DMS53 (cell line): ENCODE results near the gene TWIST2.

ENCODE experiments used
- DNase-seq: peaks from one replicate; lab custom pipeline; 2025; lab: John Stamatoyannopoulos, UW

TWIST2 gene

GRCh38 chr2:238904716-238905115, 56.8 kb downstream of the TWIST2 start:
- DNase-seq, result no peak

DNA sequence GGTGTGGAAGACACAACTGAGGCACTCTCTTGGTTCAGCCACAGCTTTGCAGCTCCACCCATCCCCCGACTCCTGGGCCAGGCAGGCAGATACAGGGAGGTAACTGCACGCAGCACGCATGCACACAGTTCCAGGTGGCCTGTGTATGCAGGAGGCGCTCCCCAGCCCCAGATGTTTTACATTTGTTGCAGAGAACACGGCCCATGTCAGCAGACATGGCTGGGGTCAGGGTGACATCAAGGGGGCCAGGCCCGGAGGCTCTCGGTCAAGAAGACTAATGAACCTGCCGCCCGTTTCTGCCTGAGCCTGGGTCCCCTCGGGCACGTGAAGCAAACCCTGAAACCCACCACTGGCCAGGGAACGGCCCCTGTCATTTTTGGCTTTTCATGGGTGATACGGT, 57.3 kb downstream of the TWIST2 start:
- DNase-seq, result no peak

DNA sequence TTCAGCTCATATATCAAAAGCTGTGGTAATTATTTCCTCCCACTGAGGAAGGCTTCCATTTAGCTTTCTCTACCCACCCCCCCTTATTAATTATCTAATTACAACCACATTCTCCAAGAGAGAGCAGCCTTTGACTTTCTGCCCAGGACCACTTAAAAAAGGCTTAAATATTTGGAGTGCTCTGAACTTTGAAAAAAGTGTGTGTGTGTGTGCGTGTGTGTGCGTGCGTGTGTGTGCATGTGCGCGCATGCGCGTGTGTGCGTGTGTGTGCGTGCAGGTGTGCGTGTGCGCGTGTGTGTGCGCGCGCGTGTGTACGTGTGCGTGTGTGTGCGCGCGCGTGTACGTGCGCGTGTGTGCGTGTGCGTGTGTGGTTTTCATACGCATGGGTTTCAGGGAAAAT, 57.8 kb downstream of the TWIST2 start:
- DNase-seq, result no peak

DNA sequence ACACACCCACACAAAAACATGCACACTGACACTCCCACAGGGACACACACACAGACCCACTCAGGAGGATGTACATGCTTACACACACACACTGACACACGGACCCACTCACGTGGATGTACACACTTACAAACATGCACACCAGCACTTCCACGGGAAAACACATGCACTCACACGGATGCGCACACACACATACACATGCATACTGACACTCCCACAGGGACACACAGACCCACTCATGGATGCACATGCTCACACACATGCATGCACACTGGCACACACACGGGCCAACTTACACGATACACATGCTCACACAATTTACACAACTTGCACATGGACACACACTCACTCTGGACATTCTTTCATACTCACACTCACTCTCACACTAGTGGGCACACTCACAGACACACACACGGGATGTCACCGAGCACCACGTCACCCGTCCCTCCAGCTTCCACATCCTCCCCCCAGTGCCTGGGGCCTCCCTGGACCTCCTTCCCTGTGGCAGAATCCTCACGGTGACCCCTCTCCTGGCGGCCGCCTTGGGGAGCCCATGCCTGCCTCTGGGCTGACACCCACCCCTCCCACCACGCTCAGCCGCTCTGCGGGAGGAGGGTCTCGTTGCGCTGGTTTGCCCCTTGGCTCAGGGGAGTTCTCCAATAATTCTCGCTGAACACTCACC, 58.5 kb downstream of the TWIST2 start:
- no peak for DNase-seq

DNA sequence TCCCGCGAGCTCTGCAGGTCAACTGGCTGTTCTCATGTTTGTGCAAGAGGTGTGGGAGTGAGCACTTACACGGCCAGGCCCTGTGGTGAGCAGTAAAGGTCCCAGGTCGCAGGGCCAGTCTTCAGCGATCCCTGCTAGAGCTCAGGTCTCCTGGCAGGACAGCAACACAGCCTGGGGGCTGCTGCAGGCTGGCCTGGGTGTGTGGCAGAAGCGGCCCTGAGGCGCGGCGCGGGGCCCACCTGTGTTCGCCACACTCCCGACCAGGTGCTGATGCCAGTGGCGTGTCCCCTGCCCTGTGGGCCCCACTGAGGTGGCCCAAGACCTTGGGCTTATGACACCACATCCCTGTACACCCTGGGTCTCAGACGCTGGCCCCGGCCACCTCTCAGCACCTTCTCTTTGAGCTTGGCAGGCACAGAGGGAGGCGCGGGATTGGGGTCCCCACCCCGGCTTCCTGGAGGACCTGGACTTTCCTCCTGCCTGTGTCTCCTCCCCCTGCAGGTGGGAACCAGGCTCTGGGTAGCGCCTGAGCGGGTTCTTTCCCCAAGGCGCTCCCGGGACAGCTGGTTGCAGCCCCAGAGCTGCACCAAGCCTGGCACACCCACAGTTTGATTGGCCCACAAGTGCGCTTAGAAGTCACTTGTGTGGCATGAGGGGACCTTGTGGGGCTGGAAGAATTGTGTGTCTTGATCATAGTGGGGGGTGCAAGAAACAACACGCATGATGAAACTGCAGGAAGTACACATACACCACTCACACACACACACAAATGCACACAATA, 59.2 kb downstream of the TWIST2 start:
- no peak for DNase-seq

- DNase-seq, result no peak
Observed at GRCh38 chr2:238907717-238908173, 59.9 kb downstream of the TWIST2 start.

GRCh38 chr2:238908960-238909951, 61.4 kb downstream of the TWIST2 start:
- DNase-seq, result peak; percentile 38

- peak; percentile 97 for DNase-seq
Observed at GRCh38 chr2:238910751-238911351, 63.0 kb downstream of the TWIST2 start.

DNA sequence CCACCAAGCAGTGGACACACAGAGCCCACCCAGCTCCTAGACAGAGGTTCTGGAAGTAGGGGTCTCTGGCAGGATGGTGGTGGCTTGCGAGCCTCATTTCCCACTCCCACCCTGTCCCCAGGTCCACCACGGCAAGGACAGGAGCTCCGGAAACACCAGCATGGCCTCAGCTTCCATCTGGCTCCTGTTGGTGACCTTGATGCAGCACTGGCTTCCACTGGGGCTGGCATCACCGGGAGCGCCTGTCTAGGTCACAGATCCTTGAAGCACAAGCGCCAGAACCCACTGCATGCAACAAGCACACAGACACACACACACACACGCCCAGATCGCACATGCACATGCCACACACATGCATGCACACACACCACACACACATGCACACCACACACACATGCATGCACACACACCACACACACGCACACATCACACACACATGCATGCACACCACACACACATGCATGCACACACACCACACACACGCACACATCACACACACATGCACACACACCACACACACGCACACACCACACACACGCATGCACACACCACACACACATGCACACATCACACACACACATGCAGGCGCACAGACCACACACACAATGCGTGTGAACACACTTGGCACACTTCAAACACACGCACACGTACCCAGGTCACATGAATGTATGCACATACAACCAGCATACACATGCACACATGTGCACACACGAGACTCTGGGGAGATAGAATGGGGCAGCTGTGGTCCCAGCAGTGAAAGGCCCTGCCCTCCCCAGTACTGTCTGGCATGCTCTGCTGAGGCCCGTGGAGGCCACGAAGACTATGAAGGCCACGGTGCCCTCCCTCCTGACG, 63.7 kb downstream of the TWIST2 start:
- DNase-seq, result no peak

- no peak for DNase-seq
Observed at GRCh38 chr2:238912228-238912915, 64.5 kb downstream of the TWIST2 start.

GRCh38 chr2:238912916-238913875, 65.3 kb downstream of the TWIST2 start:
- DNase-seq, result no peak

DNA sequence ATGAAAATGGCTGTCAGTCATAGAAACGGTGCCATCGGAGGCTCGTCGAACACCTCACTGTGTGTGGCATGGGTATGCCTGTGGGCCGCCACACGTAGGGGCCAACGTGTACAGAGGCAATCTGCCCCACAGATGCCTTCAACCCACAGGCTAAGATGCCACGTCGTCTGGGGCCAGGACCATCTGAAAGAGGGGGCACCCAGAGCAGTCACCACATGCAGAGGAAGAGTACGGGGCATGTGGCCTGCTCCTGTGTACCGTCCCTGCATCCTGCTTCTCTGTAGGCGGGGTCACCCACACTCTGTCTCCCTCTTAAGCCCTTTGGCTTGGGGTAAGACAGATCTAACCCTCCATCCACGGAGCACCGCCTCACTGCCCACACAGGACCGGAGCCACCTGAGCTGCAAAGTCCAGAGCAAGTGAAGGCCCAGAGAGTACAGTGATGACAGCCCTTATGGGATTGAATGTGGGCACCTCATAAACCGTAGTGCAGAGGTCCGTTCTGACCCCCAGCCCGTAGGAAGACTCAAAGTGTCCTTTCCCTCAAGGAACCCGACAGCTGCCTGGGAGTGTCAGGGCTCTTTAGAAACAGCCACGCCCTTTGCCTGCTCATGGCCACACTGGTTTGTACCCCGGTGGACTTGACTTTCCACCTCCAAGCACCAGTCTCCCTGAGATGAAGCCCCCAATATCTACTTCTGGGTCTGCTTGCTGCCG, 66.2 kb downstream of the TWIST2 start:
- no peak for DNase-seq

DNA sequence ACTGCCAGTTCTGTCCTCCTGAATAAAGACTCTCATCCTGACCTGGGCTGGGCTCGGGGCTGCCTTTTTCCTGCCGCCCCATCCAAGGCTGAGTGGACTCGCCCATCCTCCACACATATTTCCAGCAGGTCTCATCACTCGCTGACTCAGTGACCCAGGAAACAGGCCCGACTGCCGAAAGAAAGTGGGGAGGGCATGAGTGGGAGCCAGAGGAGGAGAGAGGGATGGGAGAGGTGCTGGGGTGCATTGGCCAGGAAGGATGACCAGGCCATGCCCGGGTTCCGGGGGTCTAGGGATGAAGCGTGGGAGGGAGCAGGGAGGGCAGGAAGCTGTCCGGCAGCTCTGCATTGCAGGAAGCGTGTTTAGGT, 66.7 kb downstream of the TWIST2 start:
- no peak for DNase-seq

DNA sequence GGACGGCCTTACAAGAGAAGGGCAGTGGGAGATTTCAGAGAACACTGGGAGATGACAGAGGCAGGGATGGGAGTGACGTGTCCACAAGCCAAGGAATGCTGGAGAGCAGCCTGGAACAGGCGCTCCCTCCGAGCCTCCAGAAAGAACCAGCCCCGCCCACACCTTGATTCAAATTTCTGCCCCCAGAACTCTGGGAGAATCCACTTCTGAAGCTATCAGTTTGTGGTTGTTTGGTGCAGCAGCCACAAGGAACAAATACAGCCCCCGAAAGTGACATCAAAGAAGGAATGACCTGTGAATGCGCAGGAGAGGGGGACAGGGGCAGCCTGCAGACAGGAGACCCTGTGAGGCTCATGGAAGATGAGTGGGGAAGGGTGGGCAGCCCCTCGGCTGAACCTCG, 67.3 kb downstream of the TWIST2 start:
- DNase-seq, result no peak

- no peak for DNase-seq
Observed at GRCh38 chr2:238915596-238915995, 67.7 kb downstream of the TWIST2 start.

DNA sequence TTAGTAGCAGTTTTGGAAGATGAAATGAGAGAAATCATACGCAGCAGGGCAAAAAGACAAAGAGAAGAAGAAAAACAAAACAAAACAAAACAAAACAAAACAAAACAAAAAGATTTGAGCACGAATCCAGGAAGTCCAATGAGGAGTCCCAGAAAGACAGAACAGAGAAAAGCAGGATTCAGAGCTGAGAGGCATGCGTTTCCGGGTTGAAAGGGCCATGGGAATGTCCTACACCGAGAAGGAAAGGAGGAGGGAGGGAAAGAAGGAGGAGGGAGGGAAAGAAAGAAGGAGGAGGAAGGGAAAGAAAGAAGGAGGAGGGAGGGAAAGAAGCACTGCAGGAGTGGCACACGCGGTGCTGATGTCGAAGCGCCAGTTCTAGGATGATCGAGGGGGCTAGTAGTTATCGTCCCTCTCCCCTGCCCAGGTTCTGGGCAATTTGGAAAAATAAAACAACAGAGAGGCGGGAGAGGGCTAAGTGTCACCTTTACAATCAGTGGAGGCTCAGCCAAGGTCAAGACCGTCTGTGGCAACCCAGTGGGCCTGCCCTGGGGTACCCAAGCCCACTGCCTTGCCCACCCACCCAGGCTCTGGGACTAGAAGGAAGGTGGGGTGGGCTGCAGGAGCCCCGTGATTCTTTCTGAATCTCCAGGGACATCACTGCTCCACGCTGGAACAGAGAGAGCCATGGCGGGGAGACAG, 68.4 kb downstream of the TWIST2 start:
- no peak for DNase-seq

GRCh38 chr2:238916875-238917590, 69.1 kb downstream of the TWIST2 start:
- no peak for DNase-seq
